NCI-H2227 (cell line): ENCODE results near the gene LLCFC1.

Experiments
- DNase-seq: peaks from one replicate; lab custom pipeline; 2025; ENCODE audit not compliant: unreplicated experiment; lab: John Stamatoyannopoulos, UW

Gene LLCFC1

DNA sequence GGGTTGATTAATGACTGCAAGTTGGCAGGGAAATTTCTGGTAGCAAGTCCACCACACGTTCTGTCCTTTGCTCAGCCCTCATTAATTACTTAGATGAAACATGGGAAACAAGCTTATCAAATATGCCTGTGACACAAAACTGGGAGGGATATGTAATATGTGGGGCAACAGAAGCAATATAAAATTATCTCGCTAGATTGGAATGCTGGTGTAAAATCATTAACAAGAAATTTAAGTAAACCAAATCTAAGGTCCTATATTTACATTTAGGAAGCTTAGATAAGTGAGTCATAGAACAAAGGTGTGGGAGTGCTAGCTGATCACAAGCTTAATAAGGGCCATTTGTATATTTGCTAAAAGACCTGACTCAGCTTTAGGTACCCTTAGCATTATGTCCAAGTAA lies 29.3 kb upstream of the LLCFC1 start:
- DNase-seq = no peak

DNA sequence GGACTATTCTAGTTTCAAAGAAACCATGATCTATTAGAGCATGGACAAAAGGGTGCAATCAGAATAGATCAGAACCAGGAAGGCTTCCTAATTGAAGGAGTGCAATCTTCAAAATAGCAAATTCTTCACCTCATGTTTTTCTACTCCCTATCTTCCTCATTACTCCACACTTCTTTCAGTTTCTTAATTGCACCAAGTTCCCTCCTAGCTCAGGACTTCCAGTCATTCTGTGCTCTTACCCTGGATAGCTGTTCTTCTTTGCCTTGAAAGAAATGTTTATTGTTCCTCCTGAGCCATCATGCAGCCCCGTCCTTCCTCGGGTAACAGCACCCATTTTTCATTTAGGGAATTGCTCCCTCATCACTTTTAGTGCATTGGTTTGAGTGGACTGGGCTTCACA lies 28.8 kb upstream of the LLCFC1 start:
- DNase-seq = no peak

DNA sequence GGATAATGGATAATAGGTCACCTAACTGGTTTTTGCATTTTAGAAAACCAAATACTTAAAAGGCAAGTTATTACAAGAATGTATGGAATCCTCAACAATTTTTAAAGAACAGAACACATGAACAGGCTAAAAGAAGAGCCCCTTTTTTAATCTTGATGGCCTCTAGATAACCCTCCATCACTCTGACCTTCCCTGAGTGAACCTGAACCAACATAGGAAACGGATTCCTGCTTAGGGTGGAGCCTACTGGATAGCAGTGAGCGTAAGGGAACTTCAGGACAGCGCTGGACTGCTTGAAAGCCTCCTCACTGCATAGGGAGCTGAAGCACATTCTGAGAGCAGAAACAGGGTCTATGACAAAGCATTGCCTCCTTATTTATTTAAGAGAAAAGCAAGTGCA lies 26.2 kb upstream of the LLCFC1 start:
- DNase-seq = no peak

DNA sequence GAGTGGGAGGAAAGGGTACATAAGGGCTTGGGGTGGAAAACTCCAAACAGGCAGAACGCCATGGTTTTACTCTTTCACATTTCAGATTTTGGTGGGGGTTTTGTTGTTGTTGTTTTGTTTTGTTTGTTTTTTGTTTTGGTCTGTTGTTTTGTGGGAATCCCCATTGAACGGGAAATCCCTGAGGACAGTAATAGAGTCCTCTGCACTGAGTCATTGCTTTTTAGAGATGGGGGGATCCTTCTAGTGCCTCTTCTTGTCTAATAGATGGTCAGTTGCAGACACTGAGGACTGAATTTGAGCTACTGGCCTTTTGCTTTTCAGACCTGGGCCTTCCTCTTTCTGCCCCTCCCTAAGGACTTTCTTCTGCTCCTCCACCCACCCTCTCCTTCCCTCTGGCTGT lies 25.7 kb upstream of the LLCFC1 start:
- no peak for DNase-seq

DNA sequence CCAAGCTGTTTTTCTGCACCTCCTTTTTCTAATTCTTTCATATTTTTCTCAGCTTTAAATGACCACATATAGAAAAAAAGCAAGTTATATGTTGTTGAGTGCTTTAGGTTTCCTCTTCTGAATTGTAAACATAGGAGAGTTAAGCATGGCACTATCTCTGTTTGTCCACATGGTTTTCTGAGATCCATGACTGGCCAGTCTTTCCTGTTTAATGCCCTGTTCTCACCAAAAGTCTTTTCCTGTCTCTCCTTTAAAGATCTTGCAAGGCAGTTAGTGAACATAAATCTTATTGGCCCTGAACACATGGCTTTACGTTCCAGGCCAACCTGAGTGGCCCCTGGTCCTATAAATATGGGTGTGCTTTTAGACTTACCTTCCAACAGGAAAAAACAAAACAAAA lies 25.2 kb upstream of the LLCFC1 start:
- no peak for DNase-seq

DNA sequence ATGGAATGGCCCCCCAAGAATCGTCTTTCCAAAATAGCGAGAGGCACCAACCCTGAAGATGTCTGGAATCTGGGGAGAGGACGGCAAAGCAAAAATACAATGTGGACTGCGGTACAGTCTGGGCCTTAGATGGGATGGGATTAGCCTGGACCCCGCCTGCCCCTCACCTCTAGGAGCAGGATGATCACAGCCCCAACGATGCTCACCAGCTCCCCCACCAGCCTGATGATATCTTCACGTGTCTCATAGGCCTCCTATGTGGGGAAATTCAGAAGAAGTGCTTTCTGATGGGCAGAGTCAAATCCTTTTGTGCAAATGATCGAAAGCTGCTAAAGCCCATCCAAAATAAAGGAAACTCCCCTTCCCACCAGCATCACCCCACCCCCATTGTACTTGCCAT lies 24.0 kb upstream of the LLCFC1 start:
- no peak for DNase-seq

DNA sequence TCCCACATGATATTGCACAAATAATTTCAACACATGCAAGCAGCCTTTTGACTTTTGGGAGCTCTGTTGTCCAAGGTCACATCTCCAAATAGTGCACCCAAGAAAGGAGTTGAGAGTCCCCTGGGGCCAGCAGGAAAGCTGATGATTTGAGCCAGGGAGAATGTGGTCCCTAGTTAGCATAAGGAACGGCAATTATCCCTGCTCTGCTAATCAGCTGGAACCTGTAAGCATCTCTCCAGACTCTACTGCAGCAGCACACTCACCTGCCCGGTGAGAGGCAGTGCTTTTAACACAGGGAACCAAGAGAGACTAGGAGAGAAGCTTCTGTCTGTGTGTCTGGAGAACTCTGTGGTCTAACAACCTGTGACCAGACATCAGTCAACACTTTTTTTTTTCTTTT lies 22.8 kb upstream of the LLCFC1 start:
- no peak for DNase-seq

DNA sequence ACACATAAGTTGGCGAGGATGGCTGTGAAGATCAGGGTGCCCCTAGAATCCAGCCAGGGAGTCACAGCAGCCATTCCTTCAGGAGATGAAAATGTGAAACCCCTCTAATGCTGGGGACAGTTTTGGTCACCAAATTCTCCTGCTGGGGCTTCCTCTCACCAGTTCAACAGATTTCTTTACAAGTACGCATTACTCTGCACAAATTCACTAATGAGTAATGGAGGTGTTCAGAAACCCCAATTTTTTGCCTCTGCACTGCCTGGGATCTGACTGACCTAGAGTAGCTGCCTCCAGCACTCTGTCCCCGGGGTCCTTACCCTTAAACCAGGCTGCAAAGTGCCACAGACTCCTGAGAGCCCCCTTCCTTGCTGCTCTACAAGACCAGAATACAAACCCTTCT lies 21.8 kb upstream of the LLCFC1 start:
- DNase-seq = no peak

DNA sequence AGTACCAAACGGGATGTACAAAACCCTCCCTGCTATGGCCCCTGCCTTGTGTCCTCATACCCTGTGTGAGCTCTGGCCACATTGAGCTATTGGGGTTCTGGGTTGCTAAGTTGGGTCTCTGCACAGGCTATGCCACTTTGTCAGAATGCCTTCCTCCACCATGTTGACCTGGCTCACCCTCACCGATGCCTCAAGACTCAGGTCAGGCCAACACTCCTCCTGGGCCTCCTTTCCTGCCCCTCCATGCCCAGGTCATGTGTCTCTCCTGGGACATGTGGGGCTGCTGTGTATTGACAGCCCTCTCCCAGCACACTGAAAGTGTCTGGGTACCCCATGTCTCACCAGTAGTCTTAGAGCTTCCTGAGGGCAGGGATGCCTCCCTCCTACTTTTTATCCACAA lies 20.4 kb upstream of the LLCFC1 start:
- no peak for DNase-seq

DNA sequence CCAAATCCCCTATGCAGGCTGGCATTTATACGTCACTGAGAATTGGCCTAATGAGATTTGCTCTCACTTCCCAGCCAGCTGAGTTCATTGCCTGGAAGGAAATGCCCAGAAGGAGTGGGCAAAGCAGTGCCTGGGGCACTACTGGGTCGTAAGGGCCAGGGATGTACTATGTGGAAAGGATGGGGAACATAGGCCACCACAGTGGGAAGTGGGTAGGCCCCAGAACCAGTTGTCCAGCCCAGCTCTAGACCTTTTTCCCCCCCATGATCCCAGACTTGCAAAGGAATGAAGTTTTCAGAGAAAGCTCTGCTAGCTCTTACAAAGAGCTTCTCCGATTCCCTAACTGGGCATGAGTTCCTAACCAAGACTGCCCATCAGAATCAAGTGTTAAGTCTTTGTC lies 19.6 kb upstream of the LLCFC1 start:
- DNase-seq = no peak

DNA sequence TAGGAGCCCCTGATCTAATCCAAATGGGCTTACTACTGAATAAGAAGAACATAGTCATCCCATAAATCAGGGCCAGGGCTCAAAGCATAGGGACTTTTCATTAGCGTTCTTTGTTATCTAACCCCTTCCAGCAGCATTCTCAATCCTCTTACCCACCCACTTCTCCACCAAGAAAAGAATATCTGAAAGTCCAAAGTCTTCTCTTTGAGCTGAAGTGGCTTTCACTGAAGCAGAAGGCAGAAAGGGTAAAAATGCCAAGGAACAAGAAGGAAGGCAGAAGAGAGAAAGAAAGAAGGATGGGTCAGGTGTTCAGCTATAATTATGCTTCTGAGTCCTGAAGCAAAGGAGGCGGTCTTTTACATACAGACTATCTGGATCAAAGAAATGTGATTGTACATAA lies 15.9 kb upstream of the LLCFC1 start:
- DNase-seq = no peak

DNA sequence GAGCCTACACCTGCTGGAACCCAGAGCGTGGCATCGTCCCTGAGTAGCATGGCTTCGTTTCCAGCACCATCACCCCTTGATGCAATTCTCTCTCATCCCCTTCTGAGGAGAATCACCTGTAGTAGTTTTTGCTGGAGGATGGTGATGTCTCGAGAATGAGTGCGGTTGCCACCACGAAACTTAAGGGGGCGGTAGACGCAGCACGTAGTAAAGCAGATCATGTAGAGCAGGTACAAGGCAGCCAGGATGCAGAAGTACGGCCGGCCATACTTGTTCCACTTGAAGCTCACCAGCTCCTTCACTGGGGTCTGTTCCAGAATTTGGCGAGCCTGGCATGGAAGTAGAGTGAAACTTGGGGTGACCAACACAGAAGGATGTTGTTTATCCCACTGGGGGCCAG lies 13.9 kb upstream of the LLCFC1 start:
- DNase-seq = no peak

DNA sequence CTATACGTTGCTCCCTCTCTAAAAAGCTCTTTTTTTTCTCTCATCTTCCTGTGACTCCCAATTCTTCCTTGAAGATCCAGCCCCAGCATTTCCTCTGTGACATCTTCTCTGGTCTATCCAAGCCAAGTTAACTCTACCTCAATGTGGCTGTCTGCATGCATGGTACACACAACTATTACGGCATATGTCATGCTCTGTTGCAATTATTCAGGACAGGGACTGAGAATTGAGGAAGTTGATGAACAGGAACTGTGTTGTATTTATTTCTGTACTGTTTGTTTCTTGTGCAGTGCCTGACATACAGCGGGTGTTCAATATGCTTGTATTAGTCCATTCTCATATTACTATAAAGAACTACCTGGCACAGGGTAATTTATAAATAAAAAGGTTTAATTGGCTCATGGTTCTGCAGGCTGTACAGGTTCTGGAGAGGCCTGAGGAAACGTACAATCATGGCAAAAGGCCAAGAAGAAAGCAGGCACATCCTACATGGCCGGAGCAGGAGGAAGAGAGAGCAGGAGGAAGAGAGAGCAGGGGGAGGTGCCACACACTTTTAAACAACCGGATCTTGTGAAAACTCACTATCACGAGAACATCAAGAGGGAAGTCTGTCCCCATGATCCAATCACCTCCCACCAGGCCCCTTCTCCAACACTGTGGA lies 12.1 kb upstream of the LLCFC1 start:
- no peak for DNase-seq

DNA sequence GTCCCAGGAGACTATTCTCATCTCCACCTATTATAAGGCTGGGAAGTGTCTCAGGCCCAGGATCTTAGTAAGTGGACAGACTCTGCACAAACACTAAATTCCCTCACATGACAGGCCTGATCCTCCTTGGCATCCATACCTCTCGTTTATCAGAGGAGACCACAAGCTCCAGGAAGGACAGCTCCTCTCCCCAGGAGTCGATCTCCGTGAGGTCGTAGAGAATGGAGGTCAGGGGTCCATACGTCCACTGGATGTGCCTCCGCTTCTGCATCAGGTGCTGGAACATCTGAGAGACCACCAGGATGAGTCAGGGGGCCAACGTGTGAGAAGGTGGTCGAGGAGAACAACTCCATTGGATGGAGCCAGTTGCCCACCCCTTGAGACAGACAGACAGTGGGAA lies 11.3 kb upstream of the LLCFC1 start:
- DNase-seq = no peak

DNA sequence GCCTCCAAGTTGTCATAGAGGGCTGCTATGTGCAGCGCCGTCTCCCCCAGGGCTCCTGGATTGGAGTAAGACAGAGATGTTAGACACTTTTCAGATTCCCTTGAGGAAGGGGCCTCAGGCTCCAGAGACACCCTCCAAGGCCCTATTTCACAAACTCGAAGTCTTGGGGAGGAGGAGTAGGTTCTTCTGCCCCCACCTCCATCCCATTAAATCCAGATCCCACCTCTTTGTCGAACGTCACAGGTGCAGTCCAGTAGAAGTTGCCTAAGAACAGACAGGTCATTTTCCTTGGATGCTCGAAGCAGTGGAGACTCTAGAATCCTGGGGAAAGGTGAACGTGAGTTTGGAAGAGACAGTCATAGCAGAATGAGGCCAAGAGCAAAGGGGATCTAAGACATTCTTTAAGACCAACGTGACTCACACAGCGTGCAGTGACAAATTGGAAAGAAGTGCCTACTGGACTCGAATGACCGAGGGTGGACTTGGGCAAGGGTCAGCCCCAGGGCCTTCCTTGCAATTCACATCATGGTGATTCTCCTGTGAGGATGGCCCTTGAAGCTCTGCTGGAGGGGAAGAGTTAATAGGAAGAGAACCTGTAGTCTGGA lies 9.1 kb upstream of the LLCFC1 start:
- DNase-seq = no peak

DNA sequence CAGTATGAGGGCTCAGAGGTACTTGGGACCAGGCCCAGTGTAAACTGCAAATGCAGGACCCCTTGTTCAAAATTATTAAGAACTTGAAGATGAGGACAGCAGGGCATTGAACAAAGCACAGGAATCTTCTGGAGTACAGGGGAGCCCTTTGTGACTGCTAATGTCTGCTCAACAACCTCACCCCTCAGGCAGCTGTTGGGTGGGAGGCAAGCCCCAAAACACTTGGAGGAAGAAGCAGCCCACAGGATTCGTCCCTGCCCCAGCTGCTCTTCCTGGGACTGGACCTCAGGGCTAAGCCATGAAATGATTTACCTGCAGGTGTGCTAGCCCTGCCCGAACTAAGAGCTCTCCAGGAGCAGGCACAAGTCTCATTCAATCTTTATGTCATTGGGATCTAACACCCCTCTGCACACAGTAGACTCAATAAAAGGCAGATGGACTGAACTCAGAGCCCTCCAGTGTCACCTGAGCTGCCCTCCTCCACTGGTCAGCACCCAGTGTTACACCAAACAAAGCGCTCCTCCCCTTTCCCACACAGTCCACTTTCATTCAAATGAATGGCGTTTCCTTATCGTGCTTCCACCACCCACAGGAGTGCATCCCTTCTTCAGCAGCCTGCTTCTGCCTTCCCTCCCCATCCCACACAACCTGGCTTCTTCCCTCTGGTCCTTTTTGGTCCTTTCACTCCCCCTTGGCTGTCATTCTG lies 6.7 kb upstream of the LLCFC1 start:
- no peak for DNase-seq

DNA sequence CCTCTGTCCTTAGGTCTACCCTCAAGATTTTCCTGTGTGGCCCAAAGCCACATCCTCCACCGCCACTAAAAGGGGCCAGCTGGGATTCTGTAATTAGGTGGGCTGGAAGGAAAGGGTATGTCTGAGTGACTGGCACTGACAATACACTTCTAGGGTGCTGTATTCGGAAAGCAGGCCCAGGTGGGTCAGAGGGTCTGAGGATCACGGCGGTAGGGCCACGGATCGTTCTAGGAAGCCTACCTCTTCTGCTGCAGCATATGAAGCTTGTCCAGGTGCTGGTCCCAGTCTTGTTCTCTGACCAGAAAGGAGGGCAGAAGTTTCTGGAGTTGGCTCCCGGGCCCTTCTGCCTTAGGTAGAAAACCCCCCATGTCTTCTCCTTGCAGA lies 6.2 kb upstream of the LLCFC1 start:
- no peak for DNase-seq

DNA sequence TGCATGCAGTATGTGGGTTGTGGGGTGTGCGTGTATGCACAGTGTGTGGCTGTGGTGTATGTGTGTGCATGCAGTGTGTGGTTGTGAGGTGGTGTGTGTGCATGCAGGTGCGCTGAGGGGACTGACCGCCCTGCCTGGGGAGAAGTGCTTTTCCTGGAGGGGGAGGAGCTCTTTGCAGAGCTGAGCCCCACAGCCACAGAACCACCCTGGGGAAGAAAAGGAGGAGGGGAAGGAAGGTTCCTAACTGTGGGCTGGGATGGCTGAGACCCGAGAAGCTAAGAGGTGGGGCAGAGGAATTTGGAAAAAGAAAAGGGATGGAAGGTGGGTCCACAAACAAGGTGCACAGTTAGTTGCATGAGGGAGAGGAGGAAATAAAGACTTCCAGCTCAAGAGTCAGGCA lies 5.7 kb upstream of the LLCFC1 start, which contains the start of gene TRPV5:
TSS of gene TRPV5 (minus strand) at position 123 of the 400 bp plus-strand sequence. CDS start 287 bp downstream, outside the sequence.
- DNase-seq = no peak

DNA sequence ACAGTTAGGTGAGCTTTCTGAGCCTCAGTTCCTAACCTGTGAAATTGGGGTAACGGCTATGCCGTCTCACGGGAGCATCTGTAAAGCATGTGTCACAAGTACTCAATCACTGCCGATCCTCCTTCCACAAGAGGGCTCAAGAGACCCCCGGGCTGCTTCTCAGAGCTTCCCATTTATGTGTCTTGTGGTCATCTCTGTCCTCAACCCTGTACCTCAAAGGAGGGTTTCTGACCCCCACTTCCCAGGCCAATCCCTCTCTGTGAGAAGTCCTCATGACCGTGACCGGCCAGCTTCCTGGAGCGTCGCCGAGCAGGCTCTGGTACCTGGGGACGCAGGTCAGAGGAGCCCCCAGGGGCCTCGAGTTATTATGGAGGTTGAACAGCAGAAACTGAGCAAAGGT lies 5.2 kb upstream of the LLCFC1 start:
- DNase-seq = no peak

DNA sequence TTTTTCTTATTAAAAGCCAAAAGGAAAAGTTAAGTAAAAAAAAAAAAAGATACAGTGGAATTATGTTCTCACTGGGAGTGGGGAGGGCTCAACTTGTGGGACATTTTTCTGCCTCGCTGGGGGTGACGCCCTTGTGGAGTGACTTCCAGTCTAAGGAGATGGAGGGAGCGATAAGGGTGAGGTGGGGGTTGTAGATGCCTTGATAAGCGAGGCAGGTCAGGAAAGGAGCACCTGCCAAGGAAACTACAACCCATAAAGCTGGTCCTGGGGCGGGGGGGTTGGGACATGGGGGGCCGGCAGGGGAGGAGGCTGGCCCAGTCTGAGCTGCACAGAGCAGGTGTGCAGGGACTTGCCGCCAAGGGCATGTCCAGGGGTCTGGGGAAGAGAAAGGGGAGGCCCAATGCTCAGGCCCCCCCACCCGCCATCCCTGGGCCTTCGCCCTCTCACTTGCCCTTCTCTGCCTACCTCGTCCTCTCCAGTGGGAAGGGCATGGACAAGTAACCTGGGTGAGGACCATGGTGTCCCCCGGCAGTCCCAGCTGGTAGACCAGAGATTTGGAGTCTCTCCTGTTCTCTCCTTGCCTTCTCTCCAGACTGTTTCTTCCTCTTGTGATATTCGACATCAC lies 3.2 kb upstream of the LLCFC1 start:
- no peak for DNase-seq

DNA sequence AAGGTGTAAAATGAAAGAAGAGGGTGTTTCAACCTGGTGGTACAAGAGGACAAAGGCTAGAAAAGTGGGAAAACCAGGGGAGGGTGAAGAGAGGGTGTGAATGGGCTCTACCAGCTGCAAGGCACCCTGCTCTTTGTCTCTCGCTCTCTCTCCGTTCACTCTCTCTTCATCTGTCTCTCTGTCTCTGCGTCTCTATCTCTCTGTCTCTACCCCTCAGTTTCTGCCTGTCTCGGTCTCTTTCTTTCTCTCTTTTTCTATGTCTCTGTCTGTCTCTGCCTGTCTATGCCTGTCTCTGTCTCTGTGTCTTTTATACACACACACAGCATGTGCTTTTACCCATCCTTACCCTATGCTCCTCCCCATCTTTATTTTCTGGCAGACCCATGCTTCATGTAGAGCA lies 673 bp upstream of the LLCFC1 start:
- DNase-seq = no peak

DNA sequence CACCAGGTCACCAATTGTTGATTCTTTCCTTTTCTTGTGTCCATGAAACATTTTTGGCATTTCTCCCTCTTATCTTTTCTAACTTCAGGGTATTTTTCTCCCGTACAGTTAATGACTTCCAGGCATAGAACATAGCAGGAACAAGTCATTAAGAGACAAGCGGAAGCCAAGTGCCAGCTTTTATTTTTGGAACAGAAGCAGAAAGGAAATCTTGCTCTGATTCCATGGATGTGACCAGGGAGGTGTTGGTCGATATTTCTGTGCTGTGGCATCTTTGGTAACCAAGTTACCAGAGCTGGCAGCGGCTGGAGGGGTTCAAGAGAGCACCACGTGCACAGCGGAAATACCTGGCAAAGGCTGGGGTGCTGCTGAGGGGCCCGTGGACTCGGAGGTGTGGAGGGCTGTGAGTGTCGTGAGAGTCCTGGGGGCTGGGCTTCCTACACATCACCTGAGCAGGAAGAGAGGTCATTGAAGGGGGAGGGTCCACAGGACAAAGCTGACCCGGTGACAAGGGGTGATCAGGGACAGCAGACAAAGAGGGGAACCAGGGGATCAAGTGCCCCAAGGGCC lies 1.8 kb downstream of the LLCFC1 start:
- DNase-seq = no peak
